Lung (tissue), 12 donors: ENCODE data around the gene CD248. TPM values are rescaled to one million over a fixed set of nuclear protein-coding genes. Genes with fewer than 3 reads are reported as not detected.
A peak's percentile ranks its signal among the peaks of the same experiment; 100 is the strongest.

Source experiments
- ATAC-seq: fragments of 200-7000 bp; cut with Tn5 transposase; one replicate; pipeline ENCODE4 v1.9.1; 2020; ENCODE audit warnings: moderate number of reproducible peaks; ENCODE audit not compliant: insufficient read depth, low FRiP score
- DNase-seq, 3 donors: peaks; one replicate each; pipeline ENCODE4 v3.0.0-alpha.2; 2013 to 2017
- H3K27ac ChIP-seq, 2 donors: one replicate each; pipeline ENCODE4 v1.5.1; 2013; ENCODE audit warnings: mild to moderate bottlenecking in 2 of 2, moderate library complexity in 2 of 2, control low read depth in 1 of 2, inconsistent platforms in 1 of 2, low read depth in 1 of 2, low read length in 1 of 2
- H3K27me3 ChIP-seq, 3 donors: one replicate each; pipeline ENCODE4 v1.5.1; 2013; ENCODE audit warnings: low read length in 2 of 3; ENCODE audit not compliant: control insufficient read depth in 3 of 3, insufficient read depth in 3 of 3
- H3K36me3 ChIP-seq, 4 donors: one replicate each; pipeline ENCODE4 v1.5.1; 2013; ENCODE audit warnings: low read length in 4 of 4, mild to moderate bottlenecking in 1 of 4, moderate library complexity in 1 of 4; ENCODE audit not compliant: control insufficient read depth in 4 of 4, insufficient read depth in 4 of 4
- H3K4me1 ChIP-seq, 5 donors: one replicate each; pipeline ENCODE4 v1.5.1; 2013; ENCODE audit warnings: low read length in 5 of 5, mild to moderate bottlenecking in 2 of 5, moderate library complexity in 1 of 5; ENCODE audit not compliant: control insufficient read depth in 5 of 5, insufficient read depth in 5 of 5
- H3K4me3 ChIP-seq: one replicate; pipeline ENCODE4 v1.5.1; 2013; ENCODE audit warnings: mild to moderate bottlenecking, control low read depth, moderate library complexity
- H3K9ac ChIP-seq, 2 donors: one replicate each; pipeline ENCODE4 v1.5.1; 2013; ENCODE audit warnings: low read length in 2 of 2, control low read depth in 1 of 2; ENCODE audit not compliant: insufficient read depth in 1 of 2
- H3K9me3 ChIP-seq, 4 donors: one replicate each; pipeline ENCODE4 v1.5.1; 2013; ENCODE audit warnings: low read length in 3 of 4, mild to moderate bottlenecking in 1 of 4, moderate library complexity in 1 of 4; ENCODE audit not compliant: control insufficient read depth in 4 of 4, insufficient read depth in 3 of 4
- WGBS, 2 donors: extraction: QIAGEN DNeasy Blood & Tissue Kit; methylation state at CpG; one replicate each; pipeline ENCODE4 v1.1.7; 2013; 5-methylcytosine and 5-hydroxymethylcytosine counted together
- polyA plus RNA-seq, 2 donors: library from polyadenylated mRNA; stranded (reverse); fragments of 200-250 nt; gene quantifications; one replicate each; pipeline ENCODE4 v1.2.1, GENCODE V29; 2013
- total RNA-seq, 2 donors: library from RNA; depleted of rRNA in 1 of 2; stranded (reverse); fragments of >200 nt in 1 of 2; gene quantifications; one replicate each; pipeline ENCODE4 v1.2.1, GENCODE V29; 2014 to 2021
- TF ChIP-seq, protein P1 (sequence below): IDR thresholded peaks from 2 replicates; pipeline ENCODE4 v1.5.1; 2012; ENCODE audit warnings: mild to moderate bottlenecking; ENCODE audit errors: control extremely low read depth, extremely low read depth
- donor health status: control.
- donor health status: control.
- donor health status: Bipolar disorder and iron deficiency.
- donor health status: healthy.
- donor health status: DM: yes; HTN: yes; CAD: no.

The CD248 gene
- total and polyA plus RNA-seq, 4 donors, result 9.2 to 53.5 (median 23.0) TPM

DNA sequence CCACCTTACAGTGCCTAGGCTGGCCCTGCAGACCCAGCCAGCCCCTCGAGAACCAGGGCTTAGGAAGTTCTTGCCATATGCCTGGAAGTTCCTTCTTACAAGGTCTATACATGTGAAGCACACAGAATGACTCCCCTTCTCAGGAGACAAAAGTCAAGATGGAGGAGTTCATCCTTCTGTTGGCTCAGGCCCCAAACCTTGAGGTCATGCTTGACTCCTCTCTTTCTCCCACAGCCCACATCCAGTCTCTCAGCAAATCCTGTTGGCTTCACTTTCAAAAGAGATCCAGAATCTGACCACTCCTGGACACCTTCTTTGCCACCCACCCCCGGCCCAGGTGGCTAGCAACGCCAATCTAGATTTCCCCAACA is 1.7 kb upstream of the CD248 start:
- peak overlapping the region in 1 of 2 donors; percentile 79 for H3K9ac ChIP-seq
- no peak for ATAC-seq
- peaks cover 0 to 3% (median 0%) of the 10 kb centered on the region in 4 donors for H3K36me3 ChIP-seq
- WGBS, 2 donors, result 71 to 74% methylated on average over 3 of the region's 3 CpGs
- TF ChIP-seq, protein P1, sequence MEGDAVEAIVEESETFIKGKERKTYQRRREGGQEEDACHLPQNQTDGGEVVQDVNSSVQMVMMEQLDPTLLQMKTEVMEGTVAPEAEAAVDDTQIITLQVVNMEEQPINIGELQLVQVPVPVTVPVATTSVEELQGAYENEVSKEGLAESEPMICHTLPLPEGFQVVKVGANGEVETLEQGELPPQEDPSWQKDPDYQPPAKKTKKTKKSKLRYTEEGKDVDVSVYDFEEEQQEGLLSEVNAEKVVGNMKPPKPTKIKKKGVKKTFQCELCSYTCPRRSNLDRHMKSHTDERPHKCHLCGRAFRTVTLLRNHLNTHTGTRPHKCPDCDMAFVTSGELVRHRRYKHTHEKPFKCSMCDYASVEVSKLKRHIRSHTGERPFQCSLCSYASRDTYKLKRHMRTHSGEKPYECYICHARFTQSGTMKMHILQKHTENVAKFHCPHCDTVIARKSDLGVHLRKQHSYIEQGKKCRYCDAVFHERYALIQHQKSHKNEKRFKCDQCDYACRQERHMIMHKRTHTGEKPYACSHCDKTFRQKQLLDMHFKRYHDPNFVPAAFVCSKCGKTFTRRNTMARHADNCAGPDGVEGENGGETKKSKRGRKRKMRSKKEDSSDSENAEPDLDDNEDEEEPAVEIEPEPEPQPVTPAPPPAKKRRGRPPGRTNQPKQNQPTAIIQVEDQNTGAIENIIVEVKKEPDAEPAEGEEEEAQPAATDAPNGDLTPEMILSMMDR, result no peak
- H3K4me3 ChIP-seq, result no peak overlapping the region
- no peaks in the 10 kb centered on the region for H3K9me3 ChIP-seq
- H3K27me3 ChIP-seq, result no peaks in the 10 kb centered on the region
- H3K4me1 ChIP-seq, result peaks cover 0 to 39% (median 18%) of the 10 kb centered on the region in 5 donors
- peak overlapping the region in 1 of 2 donors; percentile 88 for H3K27ac ChIP-seq
- DNase-seq, result no peak

DNA sequence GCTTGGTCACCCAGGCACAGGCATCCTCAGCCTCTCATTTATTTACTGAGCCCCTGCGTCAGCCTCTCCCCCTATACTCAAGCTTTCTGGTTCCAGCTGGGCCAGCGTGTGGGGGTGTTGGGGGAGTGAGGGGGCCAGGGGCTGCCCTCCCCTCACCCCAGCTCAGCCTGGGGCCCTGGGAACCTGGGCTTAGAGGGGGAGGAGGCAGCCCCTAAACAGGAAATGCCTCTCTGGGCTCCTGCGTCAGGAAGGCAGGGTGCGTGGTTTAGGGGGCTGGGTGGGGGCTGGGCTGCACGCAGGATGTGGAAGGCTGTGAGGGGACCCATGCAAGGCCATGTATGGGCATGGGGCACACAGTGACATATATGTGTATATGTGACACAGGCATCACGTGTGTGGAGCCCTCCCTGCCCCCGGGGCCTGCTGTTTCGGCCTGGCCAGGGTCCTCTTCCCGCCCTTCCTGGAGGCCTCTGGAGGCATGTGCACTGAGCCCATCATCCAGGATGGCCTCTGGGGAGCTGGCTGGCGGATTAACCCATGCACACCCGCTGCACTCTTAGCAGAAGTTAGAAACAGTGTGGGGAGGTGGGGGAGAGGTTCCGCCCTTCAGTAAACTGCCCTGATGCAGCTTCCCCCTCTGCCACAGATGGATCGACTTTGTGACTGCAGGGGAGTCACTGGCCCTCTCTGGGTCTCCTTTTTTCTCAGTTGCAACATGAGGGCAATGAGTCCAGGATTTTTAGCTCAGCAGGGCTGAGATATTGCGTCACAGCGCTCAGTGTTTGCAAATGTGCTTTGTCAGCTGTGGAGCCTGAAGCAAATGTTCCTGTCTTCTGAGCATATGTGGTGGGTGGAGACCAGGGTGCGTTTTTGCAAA is 1.1 kb upstream of the CD248 start:
- TF ChIP-seq, protein P1, result no peak
- no peaks in the 10 kb centered on the region for H3K27me3 ChIP-seq
- peaks cover 0 to 3% (median 0%) of the 10 kb centered on the region in 4 donors for H3K36me3 ChIP-seq
- peak; percentile 15 for ATAC-seq
- no peak overlapping the region for H3K4me3 ChIP-seq
- H3K9me3 ChIP-seq, result no peaks in the 10 kb centered on the region
- peak overlapping the region; percentile 63 to 88 for H3K27ac ChIP-seq
- H3K9ac ChIP-seq, result peak overlapping the region in 1 of 2 donors; percentile 79
- 11 to 24% methylated on average over 16 of the region's 16 CpGs for WGBS, 2 donors
- peaks cover 0 to 39% (median 18%) of the 10 kb centered on the region in 5 donors for H3K4me1 ChIP-seq
- peak; percentile 83 to 95 (median 90) for DNase-seq

- no peaks in the 10 kb centered on the region for H3K27me3 ChIP-seq
- H3K36me3 ChIP-seq, result peaks cover 0 to 3% (median 0%) of the 10 kb centered on the region in 4 donors
- H3K4me1 ChIP-seq, result peaks cover 0 to 41% (median 18%) of the 10 kb centered on the region in 5 donors
- peak overlapping the region in 1 of 2 donors; percentile 40 for H3K9ac ChIP-seq
- H3K4me3 ChIP-seq, result no peak overlapping the region
- WGBS, 2 donors, result 3 to 10% methylated on average over 14 of the region's 14 CpGs
- peak overlapping the region; percentile 63 to 88 for H3K27ac ChIP-seq
- TF ChIP-seq, protein P1, result no peak
- ATAC-seq, result no peak
- peak; percentile 87 to 88 (median 87) for DNase-seq
- H3K9me3 ChIP-seq, result no peaks in the 10 kb centered on the region
Measured at GRCh38 chr11:66317322-66317722, 478 bp upstream of the CD248 start.
